Panc1 (cell line): ENCODE data around the gene CCDC178.

Experiments
- POLR2AphosphoS5 ChIP-seq: IDR thresholded peaks from 2 replicates; pipeline ENCODE4 v1.6.1; 2012; ENCODE audit warnings: mild to moderate bottlenecking, low read depth, low read length, moderate library complexity
- TCF7L2 ChIP-seq: IDR thresholded peaks from 2 replicates; pipeline ENCODE4 v1.6.1; 2011; ENCODE audit warnings: mild to moderate bottlenecking, low read depth, low read length, inconsistent platforms
- TF ChIP-seq, protein P1 (sequence below), 2 experiments: IDR thresholded peaks; 2 replicates each; pipeline ENCODE4 v1.6.1; 2011 to 2012; ENCODE audit warnings: low read depth in 2 of 2, control low read depth in 1 of 2, low read length in 1 of 2, mild to moderate bottlenecking in 1 of 2, moderate library complexity in 1 of 2; ENCODE audit not compliant: insufficient read depth in 1 of 2
- TF ChIP-seq, protein P2 (sequence below): fragments of 450-650 bp; IDR thresholded peaks from 2 replicates; pipeline ENCODE4 v1.5.1; 2017; ENCODE audit warnings: mild to moderate bottlenecking

GRCh38 chr18:33275843-33276242 is 164.7 kb downstream of the CCDC178 start:
- TF ChIP-seq, protein P1, sequence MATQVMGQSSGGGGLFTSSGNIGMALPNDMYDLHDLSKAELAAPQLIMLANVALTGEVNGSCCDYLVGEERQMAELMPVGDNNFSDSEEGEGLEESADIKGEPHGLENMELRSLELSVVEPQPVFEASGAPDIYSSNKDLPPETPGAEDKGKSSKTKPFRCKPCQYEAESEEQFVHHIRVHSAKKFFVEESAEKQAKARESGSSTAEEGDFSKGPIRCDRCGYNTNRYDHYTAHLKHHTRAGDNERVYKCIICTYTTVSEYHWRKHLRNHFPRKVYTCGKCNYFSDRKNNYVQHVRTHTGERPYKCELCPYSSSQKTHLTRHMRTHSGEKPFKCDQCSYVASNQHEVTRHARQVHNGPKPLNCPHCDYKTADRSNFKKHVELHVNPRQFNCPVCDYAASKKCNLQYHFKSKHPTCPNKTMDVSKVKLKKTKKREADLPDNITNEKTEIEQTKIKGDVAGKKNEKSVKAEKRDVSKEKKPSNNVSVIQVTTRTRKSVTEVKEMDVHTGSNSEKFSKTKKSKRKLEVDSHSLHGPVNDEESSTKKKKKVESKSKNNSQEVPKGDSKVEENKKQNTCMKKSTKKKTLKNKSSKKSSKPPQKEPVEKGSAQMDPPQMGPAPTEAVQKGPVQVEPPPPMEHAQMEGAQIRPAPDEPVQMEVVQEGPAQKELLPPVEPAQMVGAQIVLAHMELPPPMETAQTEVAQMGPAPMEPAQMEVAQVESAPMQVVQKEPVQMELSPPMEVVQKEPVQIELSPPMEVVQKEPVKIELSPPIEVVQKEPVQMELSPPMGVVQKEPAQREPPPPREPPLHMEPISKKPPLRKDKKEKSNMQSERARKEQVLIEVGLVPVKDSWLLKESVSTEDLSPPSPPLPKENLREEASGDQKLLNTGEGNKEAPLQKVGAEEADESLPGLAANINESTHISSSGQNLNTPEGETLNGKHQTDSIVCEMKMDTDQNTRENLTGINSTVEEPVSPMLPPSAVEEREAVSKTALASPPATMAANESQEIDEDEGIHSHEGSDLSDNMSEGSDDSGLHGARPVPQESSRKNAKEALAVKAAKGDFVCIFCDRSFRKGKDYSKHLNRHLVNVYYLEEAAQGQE (IDR thresholded peaks at IDR 0.05; ENCODE audit: insufficient read depth in 1 of 2, low read depth in 2 of 2, low read length in 1 of 2), result no peak
- no peak for TF ChIP-seq TCF7L2
- TF ChIP-seq, protein P2, sequence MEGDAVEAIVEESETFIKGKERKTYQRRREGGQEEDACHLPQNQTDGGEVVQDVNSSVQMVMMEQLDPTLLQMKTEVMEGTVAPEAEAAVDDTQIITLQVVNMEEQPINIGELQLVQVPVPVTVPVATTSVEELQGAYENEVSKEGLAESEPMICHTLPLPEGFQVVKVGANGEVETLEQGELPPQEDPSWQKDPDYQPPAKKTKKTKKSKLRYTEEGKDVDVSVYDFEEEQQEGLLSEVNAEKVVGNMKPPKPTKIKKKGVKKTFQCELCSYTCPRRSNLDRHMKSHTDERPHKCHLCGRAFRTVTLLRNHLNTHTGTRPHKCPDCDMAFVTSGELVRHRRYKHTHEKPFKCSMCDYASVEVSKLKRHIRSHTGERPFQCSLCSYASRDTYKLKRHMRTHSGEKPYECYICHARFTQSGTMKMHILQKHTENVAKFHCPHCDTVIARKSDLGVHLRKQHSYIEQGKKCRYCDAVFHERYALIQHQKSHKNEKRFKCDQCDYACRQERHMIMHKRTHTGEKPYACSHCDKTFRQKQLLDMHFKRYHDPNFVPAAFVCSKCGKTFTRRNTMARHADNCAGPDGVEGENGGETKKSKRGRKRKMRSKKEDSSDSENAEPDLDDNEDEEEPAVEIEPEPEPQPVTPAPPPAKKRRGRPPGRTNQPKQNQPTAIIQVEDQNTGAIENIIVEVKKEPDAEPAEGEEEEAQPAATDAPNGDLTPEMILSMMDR, result no peak
- no peak for TF ChIP-seq POLR2AphosphoS5
